Left ventricle myocardium inferior (tissue), 1 donor: ENCODE results near the gene THUMPD1. TPM values are rescaled to one million over a fixed set of nuclear protein-coding genes. Genes with fewer than 3 reads are reported as not detected.
"Not testable (repeated sequence)": the region's sequence is repeated elsewhere in the genome, so short reads cannot be mapped to it uniquely, and the experiment has no call there.

Experiments
- DNase-seq: peaks from one replicate; pipeline ENCODE4 v3.0.0-alpha.2; 2020
- H3K27ac ChIP-seq: fragments of 200-600 bp; replicated peaks from 2 replicates; pipeline ENCODE4 v1.8.0; 2021
- H3K27me3 ChIP-seq: fragments of 200-600 bp; 2 replicates; pipeline ENCODE4 v1.8.0; 2021; ENCODE audit warnings: low read depth
- H3K36me3 ChIP-seq: fragments of 200-600 bp; 2 replicates; pipeline ENCODE4 v1.8.0; 2021
- H3K4me1 ChIP-seq: fragments of 200-600 bp; 2 replicates; pipeline ENCODE4 v1.8.0; 2021
- H3K4me3 ChIP-seq: fragments of 200-600 bp; 2 replicates; pipeline ENCODE4 v1.8.0; 2021; ENCODE audit warnings: mild to moderate bottlenecking, moderate library complexity
- H3K9me3 ChIP-seq: fragments of 200-600 bp; replicated peaks from 2 replicates; pipeline ENCODE4 v1.8.0; 2021
- CTCF ChIP-seq: fragments of 200-600 bp; IDR thresholded peaks from 2 replicates; pipeline ENCODE4 v1.8.0; 2021; ENCODE audit warnings: antibody characterized with exemption, mild to moderate bottlenecking, borderline replicate concordance
- intact Hi-C: fragments of 100-400 bp; cut with micrococcal nuclease; formaldehyde crosslinking; loops from one replicate; pipeline ENCODE4 v1.11.0; 2022
- total RNA-seq: library from RNA; stranded (reverse); fragmentation: NEBNext Ultra II Directional; extraction: Animal tissue kit (Norgen Biotek cat#: 25700); gene quantifications from one replicate; pipeline ENCODE4 v1.2.1, GENCODE V29; 2021
- donor health status: DM: no; HTN: yes; CAD: no; lungs with severe emphysema.

THUMPD1 gene
- total RNA-seq, 1 donor from 2014 or later, result 18.3 TPM

GRCh38 chr16:20704281-20704680, 37.3 kb downstream of the THUMPD1 start:
- H3K4me1 ChIP-seq, result no peaks in the 10 kb centered on the region
- H3K9me3 ChIP-seq, result peaks cover 12% of the 10 kb centered on the region
- intact Hi-C loops, result no loop called here
- no peak for DNase-seq
- TF ChIP-seq CTCF, result no peak
- no peak overlapping the region for H3K27ac ChIP-seq
- H3K27me3 ChIP-seq, result no peaks in the 10 kb centered on the region
- H3K36me3 ChIP-seq, result peaks cover 4% of the 10 kb centered on the region
- no peak overlapping the region for H3K4me3 ChIP-seq

- H3K27ac ChIP-seq, H3K36me3 ChIP-seq, intact Hi-C loops, DNase-seq, H3K27me3 ChIP-seq, H3K4me3 ChIP-seq, H3K4me1 ChIP-seq: not testable (repeated sequence)
- H3K9me3 ChIP-seq, result peaks cover 12% of the 10 kb centered on the region
These were observed 39.9 kb downstream of the THUMPD1 start for GRCh38 chr16:20701692-20702091.

GRCh38 chr16:20696618-20697017, 45.0 kb downstream of the THUMPD1 start:
- no peak overlapping the region for H3K27ac ChIP-seq
- H3K27me3 ChIP-seq, result no peaks in the 10 kb centered on the region
- DNase-seq, result no peak
- no peaks in the 10 kb centered on the region for H3K4me1 ChIP-seq
- TF ChIP-seq CTCF, result no peak
- H3K4me3 ChIP-seq, result no peak overlapping the region
- no peaks in the 10 kb centered on the region for H3K36me3 ChIP-seq
- intact Hi-C loops, result no loop called here
- H3K9me3 ChIP-seq, result peaks cover 2% of the 10 kb centered on the region

- Histone ChIP-seq H3K9me3 (no peaks in the 10 kb centered on the region), H3K4me1 (no peaks in the 10 kb centered on the region), H3K27me3 (no peaks in the 10 kb centered on the region), H3K27ac (no peak overlapping the region), H3K36me3 (no peaks in the 10 kb centered on the region), H3K4me3 (no peak overlapping the region)
- TF ChIP-seq CTCF, result no peak
- intact Hi-C loops, result no loop called here
- no peak for DNase-seq
These were observed 46.6 kb downstream of the THUMPD1 start for GRCh38 chr16:20695024-20695423.

GRCh38 chr16:20694096-20694495, 47.5 kb downstream of the THUMPD1 start:
- H3K27me3 ChIP-seq, H3K4me1 ChIP-seq, H3K9me3 ChIP-seq, H3K27ac ChIP-seq, DNase-seq, intact Hi-C loops, H3K4me3 ChIP-seq, H3K36me3 ChIP-seq: not testable (repeated sequence)

GRCh38 chr16:20689668-20690067, 52.0 kb downstream of the THUMPD1 start:
- H3K4me1 ChIP-seq, result no peaks in the 10 kb centered on the region
- no peak overlapping the region for H3K4me3 ChIP-seq
- no peak overlapping the region for H3K27ac ChIP-seq
- DNase-seq, result no peak
- H3K9me3 ChIP-seq, result peaks cover 18% of the 10 kb centered on the region
- H3K27me3 ChIP-seq, result no peaks in the 10 kb centered on the region
- no peaks in the 10 kb centered on the region for H3K36me3 ChIP-seq
- intact Hi-C loops, result no loop called here
- no peak for TF ChIP-seq CTCF

GRCh38 chr16:20683812-20684211, 57.8 kb downstream of the THUMPD1 start:
- DNase-seq, result no peak
- H3K9me3 ChIP-seq, result peaks cover 10% of the 10 kb centered on the region
- H3K4me1 ChIP-seq, result peaks cover 9% of the 10 kb centered on the region
- no peaks in the 10 kb centered on the region for H3K27me3 ChIP-seq
- no peak for TF ChIP-seq CTCF
- no peak overlapping the region for H3K27ac ChIP-seq
- no peaks in the 10 kb centered on the region for H3K36me3 ChIP-seq
- H3K4me3 ChIP-seq, result no peak overlapping the region
- intact Hi-C loops, result no loop called here
